ENCODE measurements around the gene KDM4B.

The KDM4B gene

DNA sequence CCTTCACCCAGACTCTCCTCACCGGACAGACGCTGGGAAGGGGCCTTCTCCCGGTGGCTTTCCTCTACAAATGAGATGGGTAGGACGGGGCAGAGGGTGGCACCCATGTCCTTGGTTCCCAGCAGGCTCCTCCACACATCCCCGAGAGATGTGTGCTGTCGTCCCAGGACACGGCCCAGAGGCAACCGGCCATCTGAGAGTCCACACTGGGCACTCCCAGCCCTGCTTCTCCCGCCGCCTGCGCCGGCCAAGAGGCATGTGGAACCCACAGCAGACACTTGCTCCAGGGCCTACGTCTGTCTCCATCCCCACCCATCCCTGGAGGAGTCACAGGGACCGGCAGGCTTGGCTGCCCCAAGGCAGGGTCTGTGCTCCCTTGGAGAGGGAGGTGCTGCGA lies 179.9 kb downstream of the KDM4B start:
- TF ChIP-seq POLR2AphosphoS5 (IDR thresholded peaks at IDR 0.05; ENCODE audit: low read depth) = no peak
- TF ChIP-seq CTCF (IDR thresholded peaks at IDR 0.05; ENCODE audit: insufficient read depth, low read length) = no peak
- no peak for TF ChIP-seq GABPA (IDR thresholded peaks at IDR 0.05; ENCODE audit: low read depth)
- TF ChIP-seq, protein P1, sequence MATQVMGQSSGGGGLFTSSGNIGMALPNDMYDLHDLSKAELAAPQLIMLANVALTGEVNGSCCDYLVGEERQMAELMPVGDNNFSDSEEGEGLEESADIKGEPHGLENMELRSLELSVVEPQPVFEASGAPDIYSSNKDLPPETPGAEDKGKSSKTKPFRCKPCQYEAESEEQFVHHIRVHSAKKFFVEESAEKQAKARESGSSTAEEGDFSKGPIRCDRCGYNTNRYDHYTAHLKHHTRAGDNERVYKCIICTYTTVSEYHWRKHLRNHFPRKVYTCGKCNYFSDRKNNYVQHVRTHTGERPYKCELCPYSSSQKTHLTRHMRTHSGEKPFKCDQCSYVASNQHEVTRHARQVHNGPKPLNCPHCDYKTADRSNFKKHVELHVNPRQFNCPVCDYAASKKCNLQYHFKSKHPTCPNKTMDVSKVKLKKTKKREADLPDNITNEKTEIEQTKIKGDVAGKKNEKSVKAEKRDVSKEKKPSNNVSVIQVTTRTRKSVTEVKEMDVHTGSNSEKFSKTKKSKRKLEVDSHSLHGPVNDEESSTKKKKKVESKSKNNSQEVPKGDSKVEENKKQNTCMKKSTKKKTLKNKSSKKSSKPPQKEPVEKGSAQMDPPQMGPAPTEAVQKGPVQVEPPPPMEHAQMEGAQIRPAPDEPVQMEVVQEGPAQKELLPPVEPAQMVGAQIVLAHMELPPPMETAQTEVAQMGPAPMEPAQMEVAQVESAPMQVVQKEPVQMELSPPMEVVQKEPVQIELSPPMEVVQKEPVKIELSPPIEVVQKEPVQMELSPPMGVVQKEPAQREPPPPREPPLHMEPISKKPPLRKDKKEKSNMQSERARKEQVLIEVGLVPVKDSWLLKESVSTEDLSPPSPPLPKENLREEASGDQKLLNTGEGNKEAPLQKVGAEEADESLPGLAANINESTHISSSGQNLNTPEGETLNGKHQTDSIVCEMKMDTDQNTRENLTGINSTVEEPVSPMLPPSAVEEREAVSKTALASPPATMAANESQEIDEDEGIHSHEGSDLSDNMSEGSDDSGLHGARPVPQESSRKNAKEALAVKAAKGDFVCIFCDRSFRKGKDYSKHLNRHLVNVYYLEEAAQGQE (IDR thresholded peaks at IDR 0.05; ENCODE audit: insufficient replicate concordance, low read depth) = no peak
- no peak for TF ChIP-seq SPI1 (IDR thresholded peaks at IDR 0.05; ENCODE audit: borderline replicate concordance, low read depth)
- no peak for DNase-seq (ENCODE audit: low read depth in 1 of 2, low spot score in 1 of 2)
- Histone ChIP-seq H3K4me3 (replicated peaks; ENCODE audit: insufficient read depth, low read length) (no peak overlapping the region), H3K27me3 (ENCODE audit: insufficient read depth, poor library complexity, severe bottlenecking) (no peaks in the 10 kb centered on the region), H3K27ac (replicated peaks) (no peak overlapping the region)

GRCh38 chr19:5149508-5149907 lies 180.6 kb downstream of the KDM4B start:
- Histone ChIP-seq H3K27me3 (ENCODE audit: insufficient read depth, poor library complexity, severe bottlenecking) (no peaks in the 10 kb centered on the region), H3K27ac (replicated peaks) (no peak overlapping the region), H3K4me3 (replicated peaks; ENCODE audit: insufficient read depth, low read length) (no peak overlapping the region)
- no peak for DNase-seq (ENCODE audit: low read depth in 1 of 2, low spot score in 1 of 2)
- TF ChIP-seq GABPA (IDR thresholded peaks at IDR 0.05; ENCODE audit: low read depth) = no peak
- TF ChIP-seq, protein P1 (IDR thresholded peaks at IDR 0.05; ENCODE audit: insufficient replicate concordance, low read depth) = no peak
- TF ChIP-seq SPI1 (IDR thresholded peaks at IDR 0.05; ENCODE audit: borderline replicate concordance, low read depth) = no peak
- TF ChIP-seq POLR2AphosphoS5 (IDR thresholded peaks at IDR 0.05; ENCODE audit: low read depth) = no peak
- no peak for TF ChIP-seq CTCF (IDR thresholded peaks at IDR 0.05; ENCODE audit: insufficient read depth, low read length)

- no peak for DNase-seq (ENCODE audit: low read depth in 1 of 2, low spot score in 1 of 2)
- no peaks in the 10 kb centered on the region for H3K27me3 ChIP-seq (ENCODE audit: insufficient read depth, poor library complexity, severe bottlenecking)
- TF ChIP-seq SPI1 (IDR thresholded peaks at IDR 0.05; ENCODE audit: borderline replicate concordance, low read depth) = no peak
- no peak for TF ChIP-seq CTCF (IDR thresholded peaks at IDR 0.05; ENCODE audit: insufficient read depth, low read length)
- no peak for TF ChIP-seq GABPA (IDR thresholded peaks at IDR 0.05; ENCODE audit: low read depth)
- TF ChIP-seq POLR2AphosphoS5 (IDR thresholded peaks at IDR 0.05; ENCODE audit: low read depth) = no peak
- TF ChIP-seq, protein P1 (IDR thresholded peaks at IDR 0.05; ENCODE audit: insufficient replicate concordance, low read depth) = no peak
- H3K27ac ChIP-seq (replicated peaks) = no peak overlapping the region
- no peak overlapping the region for H3K4me3 ChIP-seq (replicated peaks; ENCODE audit: insufficient read depth, low read length)
Observed at GRCh38 chr19:5149932-5150901, 181.3 kb downstream of the KDM4B start.
